Measurements from ENCODE around the gene SRF. TPM values are rescaled to one million over a fixed set of nuclear protein-coding genes. Genes with fewer than 3 reads are reported as not detected.

Gene SRF
- total and polyA plus RNA-seq, 8 donors, result 20.2 to 36.3 (median 31.0) TPM

DNA sequence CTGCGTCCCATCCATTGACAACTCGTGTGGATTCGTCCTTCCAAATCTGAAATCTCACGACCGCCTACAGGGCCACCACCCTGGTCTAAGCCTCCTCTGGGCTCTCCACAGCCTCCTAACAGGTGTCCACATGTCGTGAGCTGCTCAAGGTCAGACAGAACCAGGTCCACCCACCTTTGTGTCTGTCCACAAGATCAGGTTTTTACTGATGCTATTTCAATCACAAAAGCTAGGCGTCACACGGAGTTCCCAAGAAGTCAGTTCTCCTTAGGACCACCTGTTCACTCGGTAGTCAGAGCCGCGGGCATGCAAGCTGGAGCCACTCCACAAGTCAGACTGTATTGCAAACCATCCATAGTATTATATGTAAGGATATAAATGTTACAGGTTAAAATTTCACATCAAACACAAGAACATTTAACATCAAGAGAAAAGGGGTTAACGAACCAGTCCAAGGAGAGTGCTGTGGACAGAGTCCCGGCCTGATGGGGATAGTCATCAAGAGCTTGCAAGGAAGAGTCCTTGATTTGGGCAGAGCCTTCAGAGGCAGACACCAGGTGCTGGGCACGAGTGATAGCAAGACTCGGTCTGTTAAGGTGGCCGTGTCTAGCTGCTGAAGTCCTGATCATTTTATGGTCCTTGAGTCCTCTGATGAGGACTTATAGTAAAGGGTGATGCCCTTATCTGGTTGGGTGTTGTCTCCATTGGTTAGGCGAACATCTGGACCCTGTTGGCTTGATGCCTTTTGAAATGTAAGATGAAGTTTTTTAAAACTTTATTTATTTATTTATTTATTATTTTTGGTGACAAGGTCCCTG, 58.9 kb downstream of the SRF start:
- H3K36me3 ChIP-seq, result peaks cover 0 to 9% of the 10 kb centered on the region in 2 donors
- H3K27ac ChIP-seq, result no peak overlapping the region
- no peak overlapping the region for H3K4me3 ChIP-seq
- TF ChIP-seq, protein P1, sequence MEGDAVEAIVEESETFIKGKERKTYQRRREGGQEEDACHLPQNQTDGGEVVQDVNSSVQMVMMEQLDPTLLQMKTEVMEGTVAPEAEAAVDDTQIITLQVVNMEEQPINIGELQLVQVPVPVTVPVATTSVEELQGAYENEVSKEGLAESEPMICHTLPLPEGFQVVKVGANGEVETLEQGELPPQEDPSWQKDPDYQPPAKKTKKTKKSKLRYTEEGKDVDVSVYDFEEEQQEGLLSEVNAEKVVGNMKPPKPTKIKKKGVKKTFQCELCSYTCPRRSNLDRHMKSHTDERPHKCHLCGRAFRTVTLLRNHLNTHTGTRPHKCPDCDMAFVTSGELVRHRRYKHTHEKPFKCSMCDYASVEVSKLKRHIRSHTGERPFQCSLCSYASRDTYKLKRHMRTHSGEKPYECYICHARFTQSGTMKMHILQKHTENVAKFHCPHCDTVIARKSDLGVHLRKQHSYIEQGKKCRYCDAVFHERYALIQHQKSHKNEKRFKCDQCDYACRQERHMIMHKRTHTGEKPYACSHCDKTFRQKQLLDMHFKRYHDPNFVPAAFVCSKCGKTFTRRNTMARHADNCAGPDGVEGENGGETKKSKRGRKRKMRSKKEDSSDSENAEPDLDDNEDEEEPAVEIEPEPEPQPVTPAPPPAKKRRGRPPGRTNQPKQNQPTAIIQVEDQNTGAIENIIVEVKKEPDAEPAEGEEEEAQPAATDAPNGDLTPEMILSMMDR (IDR thresholded peaks at IDR 0.05), result no peak
- no peaks in the 10 kb centered on the region for H3K9me3 ChIP-seq
- DNase-seq, result no peak
- peaks cover 0 to 15% of the 10 kb centered on the region in 2 donors for H3K4me1 ChIP-seq
- H3K27me3 ChIP-seq, result no peaks in the 10 kb centered on the region
- intact Hi-C loops (cut with DNase I), result no loop called here
- ATAC-seq, result no peak

DNA sequence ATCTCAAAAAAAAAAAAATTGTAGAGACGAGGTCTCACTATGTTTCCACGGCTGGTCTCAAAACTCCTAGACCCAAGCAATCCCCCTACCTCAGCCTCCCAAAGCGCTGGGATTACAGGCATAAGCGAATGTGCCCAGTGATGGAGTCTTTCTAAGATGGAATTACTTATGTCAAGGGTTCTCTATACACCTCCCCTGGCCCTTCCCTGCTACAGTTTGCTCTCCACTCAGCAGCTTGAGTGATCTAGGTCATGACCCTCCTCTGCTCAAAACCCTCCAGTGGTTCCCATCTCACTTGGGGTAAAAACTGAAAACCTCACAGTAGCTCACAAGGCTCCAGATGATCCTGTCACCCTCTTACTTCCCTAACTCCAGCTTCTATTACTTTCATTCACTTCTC, 60.0 kb downstream of the SRF start:
- intact Hi-C loops (cut with DNase I), result no loop called here
- no peak for DNase-seq
- Histone ChIP-seq H3K4me1 (peaks cover 0 to 15% of the 10 kb centered on the region in 2 donors), H3K4me3 (no peak overlapping the region), H3K36me3 (no peaks in the 10 kb centered on the region), H3K27me3 (peaks cover 0 to 3% of the 10 kb centered on the region in 2 donors), H3K27ac (no peak overlapping the region), H3K9me3 (no peaks in the 10 kb centered on the region)
- ATAC-seq, result no peak
- TF ChIP-seq, protein P1 (IDR thresholded peaks at IDR 0.05), result no peak

Other genes starting within 250 kb of the SRF start
- gene CNPY3, start 241.8 kb upstream of the SRF start, total RNA-seq, result 10 to 100 TPM; 71.4 to 74.1 TPM
- 10 to 100 TPM; 59.2 to 72.1 (median 63.2) TPM for gene CNPY3, start 241.8 kb upstream of the SRF start, polyA plus RNA-seq (ENCODE audit: insufficient read length in 6 of 6)
- 1 to 10 TPM in 1 of 2 donors, under 1 TPM in 1; 0.86 to 1.0 TPM for gene GNMT, start 210.5 kb upstream of the SRF start, total RNA-seq
- gene GNMT, start 210.5 kb upstream of the SRF start, polyA plus RNA-seq (ENCODE audit: insufficient read length in 6 of 6), result 1 to 10 TPM in 2 of 6 donors, under 1 TPM in 4; 0.79 to 2.3 (median 0.96) TPM
- gene PEX6, start 192.1 kb upstream of the SRF start, total RNA-seq, result 10 to 100 TPM; 23.2 to 25.2 TPM
- gene PEX6, start 192.1 kb upstream of the SRF start, polyA plus RNA-seq (ENCODE audit: insufficient read length in 6 of 6), result 10 to 100 TPM; 15.2 to 27.1 (median 18.1) TPM
- gene PPP2R5D, start 186.7 kb upstream of the SRF start, total RNA-seq, result 10 to 100 TPM; 30.0 to 35.0 TPM
- 10 to 100 TPM; 56.8 to 76.3 (median 63.3) TPM for gene PPP2R5D, start 186.7 kb upstream of the SRF start, polyA plus RNA-seq (ENCODE audit: insufficient read length in 6 of 6)
- gene MEA1, start 157.3 kb upstream of the SRF start, total RNA-seq, result 10 to 100 TPM; 42.7 to 52.1 TPM
- 10 to 100 TPM; 73.4 to 82.6 (median 77.5) TPM for gene MEA1, start 157.3 kb upstream of the SRF start, polyA plus RNA-seq (ENCODE audit: insufficient read length in 6 of 6)
- 10 to 100 TPM; 50.5 to 65.4 TPM for gene KLHDC3, start 157.0 kb upstream of the SRF start, total RNA-seq
- 100 to 1,000 TPM in 3 of 6 donors, 10 to 100 TPM in 3; 95.3 to 110 (median 103) TPM for gene KLHDC3, start 157.0 kb upstream of the SRF start, polyA plus RNA-seq (ENCODE audit: insufficient read length in 6 of 6)
- 10 to 100 TPM; 43.3 to 53.5 TPM for gene RRP36, start 149.6 kb upstream of the SRF start, total RNA-seq
- 10 to 100 TPM; 48.0 to 55.2 (median 50.2) TPM for gene RRP36, start 149.6 kb upstream of the SRF start, polyA plus RNA-seq (ENCODE audit: insufficient read length in 6 of 6)
- 10 to 100 TPM; 22.0 to 28.4 TPM for gene CUL7, start 117.4 kb upstream of the SRF start, total RNA-seq
- 10 to 100 TPM; 42.0 to 54.3 (median 43.6) TPM for gene CUL7, start 117.4 kb upstream of the SRF start, polyA plus RNA-seq (ENCODE audit: insufficient read length in 6 of 6)
- 10 to 100 TPM; 35.2 to 43.4 TPM for gene MRPL2, start 111.8 kb upstream of the SRF start, total RNA-seq
- 10 to 100 TPM; 36.2 to 48.0 (median 40.5) TPM for gene MRPL2, start 111.8 kb upstream of the SRF start, polyA plus RNA-seq (ENCODE audit: insufficient read length in 6 of 6)
- gene KLC4, start 111.6 kb upstream of the SRF start, total RNA-seq, result 10 to 100 TPM; 20.2 to 38.8 TPM
- gene KLC4, start 111.6 kb upstream of the SRF start, polyA plus RNA-seq (ENCODE audit: insufficient read length in 6 of 6), result 10 to 100 TPM; 44.5 to 55.6 (median 53.3) TPM
- gene PTK7, start 95.0 kb upstream of the SRF start, total RNA-seq, result 100 to 1,000 TPM in 1 of 2 donors, 10 to 100 TPM in 1; 89.2 to 179 TPM
- 100 to 1,000 TPM; 274 to 312 (median 289) TPM for gene PTK7, start 95.0 kb upstream of the SRF start, polyA plus RNA-seq (ENCODE audit: insufficient read length in 6 of 6)
- 10 to 100 TPM; 36.1 to 37.3 TPM for gene CUL9, start 10.9 kb downstream of the SRF start, total RNA-seq
- gene CUL9, start 10.9 kb downstream of the SRF start, polyA plus RNA-seq (ENCODE audit: insufficient read length in 6 of 6), result 10 to 100 TPM; 35.9 to 55.1 (median 42.3) TPM
- 10 to 100 TPM; 47.3 to 49.6 TPM for gene DNPH1, start 58.2 kb downstream of the SRF start, total RNA-seq
- 10 to 100 TPM; 26.4 to 43.4 (median 31.9) TPM for gene DNPH1, start 58.2 kb downstream of the SRF start, polyA plus RNA-seq (ENCODE audit: insufficient read length in 6 of 6)
- under 1 TPM; 0.08 to 0.26 TPM for gene TTBK1, start 72.2 kb downstream of the SRF start, total RNA-seq
- under 1 TPM; 0.42 to 0.94 (median 0.77) TPM for gene TTBK1, start 72.2 kb downstream of the SRF start, polyA plus RNA-seq (ENCODE audit: insufficient read length in 6 of 6)
- not detected for gene SLC22A7, start 127.0 kb downstream of the SRF start, total RNA-seq
- under 1 TPM in 5 of 6 donors, not detected in 1; 0.07 to 0.28 (median 0.20) TPM for gene SLC22A7, start 127.0 kb downstream of the SRF start, polyA plus RNA-seq (ENCODE audit: insufficient read length in 6 of 6)
- gene CRIP3, start 137.6 kb downstream of the SRF start, total RNA-seq, result 1 to 10 TPM in 1 of 2 donors, under 1 TPM in 1; 0.52 to 1.1 TPM
- gene CRIP3, start 137.6 kb downstream of the SRF start, polyA plus RNA-seq (ENCODE audit: insufficient read length in 6 of 6), result 1 to 10 TPM; 2.9 to 7.6 (median 4.7) TPM
- 10 to 100 TPM; 13.3 to 14.3 TPM for gene ZNF318, start 198.4 kb downstream of the SRF start, total RNA-seq
- 10 to 100 TPM; 30.1 to 37.6 (median 32.7) TPM for gene ZNF318, start 198.4 kb downstream of the SRF start, polyA plus RNA-seq (ENCODE audit: insufficient read length in 6 of 6)

Data from left lung (tissue), 10 donors.